Activated CD8-positive, alpha-beta memory T cell treated with anti-CD3 and anti-CD28 coated beads, Interleukin-2, amount 50 U/mL, for 24 hours (primary cell): ENCODE measurements around the gene RAB7A.

Experiments used
- DNase-seq: peaks from one replicate; pipeline ENCODE4 v3.0.0-alpha.2; 2020; ENCODE audit errors: extremely low read depth

The RAB7A gene

DNA sequence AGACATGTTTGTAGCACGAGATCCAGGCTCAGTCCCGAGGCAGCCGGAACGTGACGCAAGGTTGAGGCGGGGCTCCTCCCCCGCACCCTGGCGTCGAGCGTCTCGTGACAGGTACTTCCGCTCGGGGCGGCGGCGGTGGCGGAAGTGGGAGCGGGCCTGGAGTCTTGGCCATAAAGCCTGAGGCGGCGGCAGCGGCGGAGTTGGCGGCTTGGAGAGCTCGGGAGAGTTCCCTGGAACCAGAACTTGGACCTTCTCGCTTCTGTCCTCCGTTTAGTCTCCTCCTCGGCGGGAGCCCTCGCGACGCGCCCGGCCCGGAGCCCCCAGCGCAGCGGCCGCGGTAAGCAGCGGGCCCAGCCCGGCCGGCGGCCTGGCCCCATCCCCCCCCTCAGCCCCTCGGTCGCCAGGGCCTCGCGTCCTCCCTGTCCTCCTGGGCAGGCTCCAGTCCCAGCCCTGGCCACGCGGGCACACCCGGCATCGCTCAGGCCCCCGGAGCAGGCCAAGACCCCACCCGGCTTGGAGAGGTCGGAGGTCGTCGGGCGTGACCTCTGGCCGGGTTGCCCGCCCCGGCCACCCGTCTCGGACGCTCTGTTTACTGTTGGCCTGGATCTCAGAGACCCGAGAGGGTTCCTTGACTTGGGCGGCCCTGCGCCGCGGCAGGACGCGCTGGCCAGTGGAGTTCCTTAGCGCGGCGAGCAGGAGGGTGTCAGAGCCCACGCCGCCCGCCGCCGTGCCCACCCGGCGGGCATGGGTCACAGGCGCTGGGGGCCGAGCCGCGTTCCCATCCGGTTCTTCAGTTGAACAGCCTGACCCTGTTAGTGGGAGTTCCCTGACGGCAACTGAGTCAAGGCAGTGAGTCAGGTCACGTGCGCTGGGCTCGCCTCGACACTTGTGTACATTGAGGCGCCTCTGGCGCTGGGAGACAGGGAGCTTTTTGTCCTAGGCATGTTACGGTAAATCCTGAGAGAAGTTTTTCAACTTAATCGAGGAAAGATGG is at the start of gene RAB7A:
RAB7A (plus strand) TSS at position 161 of the 994 bp plus-strand sequence. CDS start 69,185 bp downstream, outside the sequence.
- DNase-seq = peak; percentile 93

DNA sequence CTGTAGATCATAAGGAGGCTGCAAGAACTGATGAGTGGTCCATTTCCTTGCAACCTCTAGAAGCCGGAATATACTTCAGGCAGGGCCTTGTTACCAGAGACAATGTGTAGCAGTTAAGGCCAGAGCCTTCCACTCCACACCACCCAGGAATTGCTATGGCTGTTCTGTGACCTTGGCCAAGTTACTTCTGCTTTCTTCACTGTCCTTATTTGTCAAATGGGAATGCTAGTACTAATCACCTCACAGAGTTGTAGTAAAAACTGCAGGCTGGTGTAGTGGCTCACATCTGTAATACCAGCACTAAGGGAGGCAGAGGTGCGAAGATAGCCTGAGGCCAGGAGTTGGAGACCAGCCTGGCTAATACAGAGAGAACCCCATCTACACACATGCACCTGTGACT is 46.6 kb upstream of the RAB7A start:
- DNase-seq = no peak

DNA sequence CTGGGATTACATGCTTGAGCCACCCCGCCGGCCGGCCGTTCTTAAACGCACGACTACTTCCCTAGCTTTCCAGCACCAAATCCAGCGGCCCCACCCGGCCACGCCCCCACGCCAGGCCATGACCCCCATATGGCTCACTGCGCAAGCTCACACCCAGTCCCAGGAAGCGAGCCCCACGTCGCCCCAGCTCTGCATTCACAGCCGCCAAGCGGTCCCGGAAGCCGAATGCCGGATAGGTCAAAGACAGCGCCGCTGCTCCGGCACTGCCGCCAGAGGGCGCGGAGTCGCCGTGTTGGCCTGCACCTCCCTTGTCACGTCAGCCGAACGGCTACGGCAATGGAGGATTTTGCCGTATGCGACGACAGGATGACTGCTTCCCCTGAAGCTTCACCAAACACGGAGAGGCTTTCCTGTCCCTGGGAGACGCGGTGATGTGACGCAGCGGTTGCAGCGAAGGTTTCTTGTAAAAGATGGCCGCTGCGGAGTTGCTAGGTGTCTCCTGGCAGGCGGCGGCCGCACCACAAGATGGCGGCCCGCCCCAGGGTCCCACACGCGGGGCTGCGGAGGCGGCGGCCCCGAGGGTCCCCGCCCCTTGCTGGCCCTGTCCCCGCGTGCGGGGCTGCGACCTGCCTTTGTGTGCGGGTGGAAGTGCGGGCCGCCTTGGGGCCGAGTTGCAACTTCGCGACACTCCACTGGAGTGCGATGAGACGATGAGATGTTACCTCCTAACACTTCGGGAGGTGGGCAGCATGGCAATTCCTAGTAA is 45.2 kb upstream of the RAB7A start:
- peak; percentile 91 for DNase-seq

DNA sequence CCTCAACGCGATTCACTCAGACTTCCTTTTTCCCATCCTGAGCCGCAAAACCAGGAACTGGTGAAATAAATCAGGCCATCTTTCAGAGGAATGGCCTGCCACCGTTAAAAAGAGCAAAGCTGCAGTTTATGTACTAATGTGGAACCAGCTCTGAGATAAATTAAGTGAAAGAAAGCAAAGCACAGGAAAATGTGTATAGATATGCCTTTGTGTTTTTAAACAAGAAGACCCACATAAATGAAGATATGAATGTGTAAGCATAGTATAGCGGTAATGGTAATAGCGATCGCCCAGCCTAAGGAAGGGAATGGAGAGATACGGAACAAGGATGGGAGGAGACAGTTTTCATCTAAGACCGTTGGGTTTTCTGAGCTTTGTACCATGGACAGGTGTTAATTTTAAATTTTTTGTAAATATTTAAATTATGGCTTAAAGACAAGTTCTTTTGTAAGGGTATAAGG is 44.6 kb upstream of the RAB7A start:
- no peak for DNase-seq

DNA sequence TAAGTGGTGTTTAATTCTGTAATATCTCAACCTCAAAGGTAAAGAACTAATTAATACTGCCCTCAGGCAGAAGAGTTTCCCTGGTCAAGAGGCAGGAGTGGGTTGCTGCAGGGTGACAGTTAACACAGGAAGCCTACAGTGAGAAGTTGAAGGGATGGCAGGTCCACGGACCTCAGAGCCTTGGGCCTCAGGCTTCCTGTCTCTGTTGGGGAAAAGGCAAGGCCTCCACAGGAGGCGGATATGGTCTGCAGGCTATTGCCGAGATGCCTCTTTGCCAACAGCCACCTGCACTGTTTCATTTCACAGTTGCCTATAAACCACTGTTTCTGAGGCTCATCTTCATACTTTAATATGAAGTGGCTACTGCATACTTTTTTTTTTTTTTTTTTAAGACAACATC is 42.0 kb upstream of the RAB7A start:
- no peak for DNase-seq

DNA sequence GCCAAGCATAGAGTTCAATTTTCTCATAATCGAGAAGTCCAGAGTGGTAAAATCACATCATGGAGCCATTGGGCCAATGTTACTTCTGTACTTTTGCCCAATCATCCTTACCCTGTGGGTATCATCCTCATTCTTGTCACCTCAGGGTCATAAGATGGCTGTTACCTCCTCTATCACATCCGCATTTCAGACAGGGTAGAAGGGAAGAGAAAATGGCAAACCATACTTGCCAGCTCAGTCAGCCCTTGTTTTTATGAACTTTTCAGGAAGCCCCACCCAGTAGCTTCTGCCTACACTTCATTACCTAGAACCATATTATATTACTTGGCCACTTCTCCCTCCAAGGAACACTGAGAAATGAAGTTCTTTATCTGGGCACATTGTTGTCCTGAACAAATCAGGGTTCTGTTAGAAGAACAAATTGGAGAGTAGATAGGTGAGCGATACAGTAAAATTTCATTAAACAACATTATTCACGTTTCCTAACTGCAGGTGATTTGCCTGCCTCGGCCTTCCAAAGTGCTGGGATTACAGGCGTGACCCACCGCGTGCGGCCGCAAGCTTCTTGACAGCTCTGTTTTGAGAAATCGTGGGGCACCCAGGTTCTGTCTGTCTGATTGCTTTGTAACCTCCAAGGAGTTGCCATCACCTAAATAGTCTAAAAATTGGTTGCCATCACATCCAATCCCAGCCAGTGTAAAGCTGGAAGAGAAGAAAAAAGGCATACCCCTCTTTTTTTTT is 40.8 kb upstream of the RAB7A start:
- no peak for DNase-seq

DNA sequence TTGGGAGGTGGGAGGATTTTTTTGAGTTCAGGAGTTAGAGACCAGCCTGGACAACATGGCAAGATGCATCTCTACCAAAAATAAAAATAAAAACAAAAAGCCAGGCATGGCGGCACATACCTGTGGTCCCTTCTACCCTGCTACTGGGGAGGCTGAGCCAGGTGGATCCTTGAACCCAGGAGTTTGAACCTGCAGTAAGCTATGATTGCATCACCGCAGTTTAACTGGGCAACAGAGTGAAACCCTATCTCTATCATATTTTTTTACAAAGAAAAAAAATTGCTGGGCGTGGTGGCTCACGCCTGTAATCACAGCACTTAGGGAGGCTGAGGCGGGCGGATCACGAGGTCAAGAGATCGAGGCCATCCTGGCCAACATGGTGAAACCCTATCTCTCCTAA is 39.5 kb upstream of the RAB7A start:
- no peak for DNase-seq

DNA sequence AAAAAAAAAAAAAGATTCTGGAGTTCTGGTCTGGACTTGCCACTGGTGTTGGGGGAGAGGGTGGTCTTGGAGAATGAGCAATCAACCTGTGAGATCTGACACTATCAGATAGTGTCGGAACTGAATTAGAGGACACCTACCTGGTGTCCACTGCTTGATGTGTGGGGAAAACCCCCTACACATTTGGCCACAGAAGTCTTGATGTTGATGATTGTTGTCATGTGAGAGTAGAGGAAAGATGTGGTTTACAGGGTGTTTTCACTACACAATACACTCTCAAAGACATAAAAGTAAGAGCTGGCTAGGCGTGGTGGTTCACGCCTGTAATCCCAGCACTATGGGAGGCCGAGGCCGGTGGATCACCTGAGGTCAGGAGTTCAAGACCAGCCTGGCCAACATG is 36.9 kb upstream of the RAB7A start:
- no peak for DNase-seq

DNA sequence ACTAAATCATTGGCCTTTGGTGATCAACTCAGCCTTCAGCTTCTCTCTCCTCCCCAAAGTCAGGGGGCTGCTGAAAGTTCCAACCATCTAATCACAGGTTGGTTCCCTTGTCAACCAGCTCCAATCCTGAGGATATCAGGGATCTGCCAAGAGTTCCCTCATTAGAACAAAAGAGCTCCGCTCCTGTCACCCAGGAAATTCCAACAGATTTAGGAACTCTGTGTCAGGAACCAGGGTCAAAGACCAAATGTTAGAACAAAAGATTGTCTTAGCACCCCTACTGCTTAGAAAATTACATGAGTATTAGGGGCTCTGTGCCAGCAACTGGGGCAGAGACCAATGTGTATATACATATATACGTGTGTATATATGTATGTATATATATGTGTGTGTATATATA is 32.3 kb upstream of the RAB7A start:
- no peak for DNase-seq

DNA sequence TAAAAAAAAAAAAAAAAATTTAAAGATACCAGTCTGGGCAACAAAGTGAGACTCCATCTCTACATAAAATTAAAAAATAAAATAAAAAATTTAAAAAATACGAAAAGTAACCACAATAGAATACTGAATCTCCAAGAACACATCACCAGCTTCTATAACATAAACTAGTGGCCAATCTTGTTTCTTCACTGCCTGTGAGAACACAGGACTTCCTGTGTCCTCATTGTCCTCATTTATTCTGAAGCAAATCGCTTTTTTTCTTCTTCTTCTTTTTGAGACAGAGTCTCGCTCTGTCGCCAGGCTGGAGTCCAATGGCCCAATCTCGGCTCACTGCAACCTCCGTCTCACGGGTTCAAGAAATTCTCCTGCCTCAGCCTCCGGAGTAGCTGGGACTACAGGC is 28.6 kb upstream of the RAB7A start:
- DNase-seq = no peak

DNA sequence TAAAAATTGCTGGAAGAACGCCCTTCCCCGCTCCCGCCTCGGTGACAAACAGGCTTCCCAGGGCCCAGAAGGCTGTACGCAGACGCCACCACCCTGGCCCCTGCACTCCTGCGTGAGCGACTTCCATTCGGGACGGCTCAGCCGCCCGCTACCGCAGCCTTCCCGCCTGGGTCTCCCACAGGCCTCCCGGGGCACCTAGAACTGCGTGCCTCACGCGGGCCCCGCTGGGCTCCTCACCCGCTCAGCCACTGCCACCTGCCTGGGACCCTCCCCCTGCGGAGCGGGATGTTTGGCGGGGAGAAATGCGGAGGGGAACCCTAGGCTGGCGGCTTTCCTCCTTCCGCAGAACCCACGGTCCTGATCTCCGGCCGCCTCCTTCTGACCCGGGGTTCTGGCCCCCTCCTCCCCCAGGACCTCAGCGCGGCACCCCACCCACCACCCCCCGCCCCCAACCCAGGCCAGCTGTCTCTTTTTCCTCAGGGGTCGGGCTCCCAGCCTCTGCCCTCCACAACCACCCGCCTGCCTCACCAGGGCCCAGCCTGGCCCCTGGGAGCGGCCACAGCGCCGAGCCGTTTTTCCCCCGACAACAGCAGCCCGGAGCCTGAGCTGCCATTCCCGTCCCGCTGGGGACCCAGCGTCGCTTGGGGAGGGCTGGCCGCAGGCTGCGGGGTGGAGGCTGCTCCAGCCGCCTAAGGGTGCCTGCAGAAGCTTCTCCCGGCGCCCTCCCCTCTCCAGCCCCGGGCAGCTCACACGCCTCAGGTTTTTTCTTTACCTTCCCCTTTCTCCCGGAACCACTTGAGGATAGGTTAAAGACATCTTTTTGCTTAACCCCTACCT is 27.6 kb upstream of the RAB7A start:
- no peak for DNase-seq

DNA sequence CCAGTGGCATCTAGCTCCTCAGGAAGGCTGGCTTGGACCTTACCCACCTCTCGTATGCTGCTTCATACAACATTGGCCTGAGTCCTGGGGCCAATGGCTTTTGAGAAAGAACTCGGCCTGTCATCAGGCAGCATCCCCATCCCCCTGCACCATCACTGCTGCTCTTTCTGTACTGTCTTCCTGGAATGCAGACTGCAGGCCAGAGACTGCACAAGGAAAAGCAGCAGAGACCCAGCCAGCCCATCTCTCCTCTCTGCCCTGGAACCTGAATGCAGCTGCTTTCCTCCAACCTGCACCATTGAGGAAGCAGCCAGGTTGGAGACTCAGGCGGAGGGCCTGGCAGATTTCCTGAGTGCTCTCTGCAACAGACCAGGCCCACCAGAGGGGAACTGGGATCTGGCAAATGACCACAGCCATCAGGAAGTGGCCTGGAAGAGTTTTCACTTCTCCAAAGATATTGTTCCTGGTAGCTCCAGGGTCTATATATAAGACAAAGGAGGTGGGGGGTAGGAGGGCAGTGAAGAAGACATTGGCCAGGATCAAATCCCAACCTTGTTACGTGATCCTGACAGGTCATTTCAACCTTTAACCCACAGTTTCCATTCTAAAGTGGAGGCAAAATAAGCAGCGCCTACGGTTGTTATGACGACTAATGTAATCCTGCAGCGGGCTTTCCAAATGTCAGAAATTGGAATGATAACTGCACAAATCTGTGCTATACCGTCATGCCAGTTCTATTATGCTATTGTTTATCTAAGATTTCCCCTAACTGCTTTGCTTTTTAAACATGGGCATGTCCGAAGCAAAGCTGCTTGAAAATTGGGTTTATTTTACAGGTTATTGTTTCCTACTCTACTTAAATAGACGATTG is 24.4 kb upstream of the RAB7A start:
- DNase-seq = no peak

DNA sequence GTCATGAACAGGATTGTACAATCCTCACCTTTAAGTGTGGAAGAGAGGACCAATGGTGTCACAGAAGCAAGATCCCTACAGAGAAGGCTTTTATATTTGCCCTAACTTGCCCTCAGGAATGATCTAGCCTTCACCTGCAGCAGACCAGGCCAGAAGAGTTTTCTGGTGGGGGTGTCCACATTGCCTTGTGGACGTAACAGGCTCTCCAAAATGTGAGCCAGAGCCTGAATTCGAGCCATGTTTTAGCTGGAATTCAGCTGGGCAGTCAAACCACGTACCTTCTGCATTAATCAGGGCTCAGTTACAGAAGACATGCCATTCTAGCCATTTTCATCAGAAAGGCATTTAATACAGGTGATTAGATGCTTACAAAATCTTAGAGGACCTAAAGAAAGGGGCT is 23.6 kb upstream of the RAB7A start:
- DNase-seq = no peak

DNA sequence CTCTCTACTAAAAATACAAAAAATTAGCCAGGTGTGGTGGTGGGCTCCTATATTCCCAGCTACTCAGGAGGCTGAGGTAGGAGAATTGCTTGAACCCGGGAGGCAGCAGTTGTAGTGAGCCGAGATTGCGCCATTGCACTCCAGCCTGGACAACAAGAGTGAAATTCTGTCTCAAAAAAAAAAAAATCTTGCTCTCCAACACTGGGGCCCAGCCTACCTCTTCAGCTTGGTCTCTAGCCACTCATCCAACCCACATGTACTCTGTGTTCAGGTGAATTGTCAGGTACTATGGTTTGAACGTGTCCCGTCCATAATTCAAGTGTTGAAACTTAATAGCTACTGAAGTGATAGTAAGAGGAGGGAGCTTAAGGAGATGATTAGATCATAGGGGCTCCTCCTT is 22.4 kb upstream of the RAB7A start:
- no peak for DNase-seq

DNA sequence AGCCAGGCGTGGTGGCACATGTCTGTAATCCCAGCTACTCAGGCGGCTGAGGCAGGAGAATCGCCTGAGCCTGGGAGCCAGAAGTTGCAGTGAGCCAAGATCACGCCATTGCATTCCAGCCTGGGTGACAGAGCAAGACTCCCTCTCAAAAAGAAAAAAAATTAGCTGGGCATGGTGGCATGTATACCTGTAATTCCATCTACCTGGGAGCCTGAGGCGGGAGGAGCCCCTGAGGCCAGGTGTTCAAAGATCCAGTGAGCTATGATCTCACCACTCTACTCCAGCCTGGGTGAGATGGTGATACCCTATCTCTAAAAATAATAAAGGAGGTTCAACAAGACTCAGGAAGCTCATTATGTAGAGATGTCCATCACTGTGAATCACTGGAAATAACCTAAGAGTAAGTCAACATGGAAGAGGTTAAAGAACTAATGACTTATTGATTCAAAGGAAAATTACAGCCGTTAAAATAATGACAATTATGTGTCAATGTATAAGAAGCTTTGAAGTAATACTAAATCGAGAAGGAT is 19.8 kb upstream of the RAB7A start:
- DNase-seq = no peak

DNA sequence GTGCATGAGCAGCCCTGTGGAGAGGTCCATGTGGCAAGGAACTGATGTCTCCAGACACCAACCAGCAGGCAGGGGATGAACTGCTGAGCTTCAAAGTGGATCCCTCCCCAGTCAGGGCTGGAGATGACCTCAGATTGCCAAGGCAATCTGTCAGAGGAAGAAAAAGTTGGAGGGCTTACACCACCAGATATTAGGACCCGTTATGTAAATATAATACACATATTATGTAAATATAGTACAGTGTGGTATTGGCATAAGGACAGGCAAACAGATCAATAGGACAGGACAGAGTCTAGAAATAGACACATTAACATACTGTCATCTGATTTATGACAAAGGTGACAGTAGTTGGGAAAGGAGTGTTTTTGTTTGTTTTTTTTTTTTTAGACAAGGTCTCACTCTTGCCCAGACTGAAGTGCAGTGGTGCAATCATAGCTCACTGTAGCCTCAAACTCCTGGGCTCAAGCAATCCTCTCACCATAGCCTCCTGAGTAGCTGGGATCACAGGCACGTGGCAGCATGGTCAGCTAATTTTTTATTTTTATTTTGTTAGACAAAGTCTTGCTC is 18.0 kb upstream of the RAB7A start:
- no peak for DNase-seq

DNA sequence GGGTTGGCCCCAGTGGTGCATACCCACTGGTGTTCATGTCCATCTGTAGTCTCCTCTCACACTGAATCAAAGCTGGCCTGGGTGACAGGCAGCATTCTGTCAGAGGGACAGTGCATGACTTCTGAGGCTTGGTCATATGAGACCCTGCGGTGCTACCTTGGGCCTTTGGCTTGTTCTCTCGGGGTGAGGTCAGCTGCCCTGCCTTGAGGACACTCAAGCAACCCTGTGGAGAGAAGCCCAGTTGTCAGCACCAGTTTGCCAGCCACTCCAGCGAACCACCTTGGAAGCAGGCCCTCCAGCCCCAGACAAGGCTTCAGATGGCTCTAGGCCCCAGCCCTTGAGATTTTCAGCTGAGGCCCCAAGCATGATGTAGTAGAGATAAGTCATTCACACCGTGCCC is 16.9 kb upstream of the RAB7A start:
- DNase-seq = no peak

DNA sequence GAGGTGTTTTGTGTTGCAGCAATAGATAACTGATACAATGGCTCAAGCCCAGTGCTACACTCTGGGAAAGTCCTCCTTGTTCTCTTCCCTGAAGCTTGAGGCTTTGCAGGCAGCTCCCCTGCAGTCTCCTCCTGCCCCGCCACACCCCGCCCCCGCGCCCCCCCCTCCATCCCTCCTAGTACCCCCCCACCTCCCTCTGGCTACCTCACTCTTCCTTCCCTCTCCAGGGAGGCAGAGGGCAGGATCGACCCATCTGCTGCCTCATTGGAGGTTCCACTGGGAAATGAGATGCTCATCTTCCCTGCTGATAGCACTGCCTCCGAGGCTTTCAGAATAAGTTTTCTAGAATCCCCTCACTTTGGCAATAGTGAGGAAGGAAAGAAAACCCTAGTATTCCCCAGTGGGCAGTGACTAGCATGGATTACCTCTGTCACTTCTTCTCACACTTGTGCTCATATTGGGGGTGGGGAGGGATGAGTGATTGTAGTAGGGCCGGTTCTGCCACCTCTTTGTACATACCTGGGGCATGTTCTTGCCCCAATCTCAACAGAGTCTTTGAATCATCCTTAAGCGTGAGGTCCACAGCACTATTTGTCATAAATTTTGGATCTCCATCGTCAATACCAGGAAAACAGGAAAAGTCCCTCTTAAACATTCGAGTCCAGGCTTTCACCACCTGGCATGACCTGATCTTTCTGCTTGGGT is 16.3 kb upstream of the RAB7A start:
- no peak for DNase-seq
